Muscle layer of colon (tissue), 2 donors: ENCODE data around the gene TUFM.
"Not testable (repeated sequence)": the region's sequence is repeated elsewhere in the genome, so short reads cannot be mapped to it uniquely, and the experiment has no call there.

Source experiments
- H3K27ac ChIP-seq: one replicate; pipeline ENCODE4 v1.7.0; 2013; ENCODE audit warnings: low read depth, mild to moderate bottlenecking, low read length, moderate library complexity
- H3K27me3 ChIP-seq, 2 donors: one replicate each; pipeline ENCODE4 v1.7.0; 2013; ENCODE audit warnings: low read length in 2 of 2, mild to moderate bottlenecking in 2 of 2; ENCODE audit not compliant: insufficient read depth in 2 of 2, control insufficient read depth in 1 of 2
- H3K36me3 ChIP-seq: one replicate; pipeline ENCODE4 v1.7.0; 2013; ENCODE audit warnings: mild to moderate bottlenecking, low read length; ENCODE audit not compliant: insufficient read depth
- H3K4me1 ChIP-seq: one replicate; pipeline ENCODE4 v1.7.0; 2013; ENCODE audit warnings: mild to moderate bottlenecking, low read length; ENCODE audit not compliant: insufficient read depth
- H3K4me3 ChIP-seq, 2 donors: one replicate each; pipeline ENCODE4 v1.7.0; 2013; ENCODE audit warnings: low read length in 2 of 2, low read depth in 1 of 2, mild to moderate bottlenecking in 1 of 2, moderate library complexity in 1 of 2
- H3K9ac ChIP-seq: one replicate; pipeline ENCODE4 v1.7.0; 2013; ENCODE audit warnings: low read length
- H3K9me3 ChIP-seq: one replicate; pipeline ENCODE4 v1.7.0; 2013; ENCODE audit warnings: mild to moderate bottlenecking, low read length
- donor health status: abdominal sarcoma.
- donor health status: Adenocarcinoma of cecum.

The TUFM gene

GRCh38 chr16:28873543-28874201 is 27.5 kb upstream of the TUFM start:
- H3K4me3 ChIP-seq, result no peak overlapping the region
- no peak overlapping the region for H3K9ac ChIP-seq
- no peaks in the 10 kb centered on the region for H3K4me1 ChIP-seq
- no peaks in the 10 kb centered on the region for H3K9me3 ChIP-seq
- H3K27ac ChIP-seq, result no peak overlapping the region
- H3K36me3 ChIP-seq, result peaks cover 36% of the 10 kb centered on the region
- H3K27me3 ChIP-seq, result no peaks in the 10 kb centered on the region

DNA sequence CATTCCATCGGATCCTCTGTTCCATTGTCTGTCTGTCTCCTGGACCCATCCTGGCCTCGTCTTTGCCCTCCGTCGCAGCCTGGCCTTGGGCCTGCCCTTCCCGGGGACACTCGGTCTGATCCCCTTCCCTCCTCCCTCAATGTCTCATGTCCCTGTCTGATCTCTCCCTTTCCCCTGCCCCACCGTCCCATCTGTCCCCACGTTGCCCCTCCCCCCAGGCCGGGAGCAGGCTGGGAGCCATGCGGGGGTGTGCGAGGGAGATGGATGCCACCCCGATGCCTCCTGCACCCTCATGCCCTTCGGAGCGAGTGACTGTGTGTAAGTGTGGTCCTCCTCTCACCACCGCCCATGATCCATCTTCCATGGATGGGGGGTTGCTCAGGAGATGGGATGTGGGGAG is 26.8 kb upstream of the TUFM start:
- H3K4me1 ChIP-seq, result no peaks in the 10 kb centered on the region
- H3K9me3 ChIP-seq, result no peaks in the 10 kb centered on the region
- peaks cover 38% of the 10 kb centered on the region for H3K36me3 ChIP-seq
- H3K4me3 ChIP-seq, result no peak overlapping the region
- no peak overlapping the region for H3K9ac ChIP-seq
- H3K27ac ChIP-seq, result no peak overlapping the region
- no peaks in the 10 kb centered on the region for H3K27me3 ChIP-seq

DNA sequence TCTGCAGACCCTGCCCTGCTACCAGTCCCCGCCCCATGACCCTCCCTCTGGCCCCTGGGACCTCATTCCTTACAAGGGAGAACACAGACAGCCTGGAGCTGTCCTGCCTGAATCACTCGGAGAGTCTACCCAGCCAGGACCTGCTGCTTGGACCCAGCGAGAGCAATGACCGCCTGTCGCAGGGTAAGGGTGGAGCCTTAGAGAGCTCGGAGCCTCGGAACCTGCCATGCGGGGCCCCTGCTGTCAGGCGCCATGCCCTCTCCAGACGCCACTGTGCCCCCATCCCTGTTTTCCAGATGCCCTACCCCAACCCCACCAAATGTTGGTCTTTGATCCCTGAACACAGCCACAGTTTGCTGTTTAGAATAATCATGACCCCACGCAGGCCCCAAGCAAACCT is 23.1 kb upstream of the TUFM start:
- Histone ChIP-seq H3K36me3 (peaks cover 36% of the 10 kb centered on the region), H3K27me3 (no peaks in the 10 kb centered on the region)

DNA sequence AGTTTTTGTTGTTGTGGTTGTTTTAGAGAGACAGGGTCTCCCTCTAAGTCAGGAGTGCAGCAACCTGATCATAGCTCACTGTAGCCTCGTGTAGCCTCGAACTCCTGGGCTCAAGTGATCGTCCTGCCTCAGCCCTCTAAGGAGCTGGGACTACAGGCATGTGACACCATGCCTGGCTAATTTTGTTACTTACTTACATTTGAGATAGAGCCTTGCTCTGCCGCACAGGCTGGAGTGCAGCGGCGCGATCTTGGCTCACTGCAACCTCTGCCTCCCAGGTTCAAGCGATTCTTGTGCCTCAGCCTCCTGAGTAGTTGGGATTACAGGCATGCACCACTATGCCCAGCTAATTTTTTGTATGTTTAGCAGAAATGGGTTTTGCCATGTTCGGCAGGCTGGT is 21.5 kb upstream of the TUFM start:
- Histone ChIP-seq H3K4me1 (peaks cover 16% of the 10 kb centered on the region), H3K36me3 (peaks cover 35% of the 10 kb centered on the region)
- H3K9ac ChIP-seq, H3K27me3 ChIP-seq, H3K9me3 ChIP-seq, H3K27ac ChIP-seq, H3K4me3 ChIP-seq: not testable (repeated sequence)

More for the DNA sequence above, 23.1 kb upstream of the TUFM start:
- Histone ChIP-seq H3K4me1 (peaks cover 15% of the 10 kb centered on the region), H3K27ac (no peak overlapping the region), H3K9me3 (no peaks in the 10 kb centered on the region), H3K4me3 (no peak overlapping the region), H3K9ac (no peak overlapping the region)

DNA sequence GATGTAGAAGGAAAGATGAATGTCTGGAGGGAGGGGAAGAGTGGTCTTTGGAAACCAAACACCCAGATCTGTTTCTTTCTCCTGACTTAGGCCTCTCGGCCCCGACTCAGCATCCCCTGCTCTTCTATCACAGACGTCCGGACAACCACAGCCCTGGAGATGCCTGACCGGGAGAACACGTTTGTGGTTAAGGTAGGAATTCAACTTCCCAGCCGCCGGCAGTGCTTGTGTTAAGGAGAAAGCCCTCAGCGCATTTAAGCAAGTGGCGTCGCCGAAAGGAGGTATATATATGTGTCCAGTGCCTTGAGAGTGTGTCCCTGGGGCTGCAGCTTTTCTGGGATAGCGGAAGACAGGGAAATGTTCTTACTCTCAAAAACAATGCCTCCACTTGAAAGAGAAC is 21.1 kb upstream of the TUFM start:
- Histone ChIP-seq H3K4me3 (no peak overlapping the region), H3K4me1 (peaks cover 16% of the 10 kb centered on the region), H3K9me3 (no peaks in the 10 kb centered on the region), H3K36me3 (peaks cover 35% of the 10 kb centered on the region), H3K27me3 (no peaks in the 10 kb centered on the region), H3K27ac (no peak overlapping the region), H3K9ac (no peak overlapping the region)

DNA sequence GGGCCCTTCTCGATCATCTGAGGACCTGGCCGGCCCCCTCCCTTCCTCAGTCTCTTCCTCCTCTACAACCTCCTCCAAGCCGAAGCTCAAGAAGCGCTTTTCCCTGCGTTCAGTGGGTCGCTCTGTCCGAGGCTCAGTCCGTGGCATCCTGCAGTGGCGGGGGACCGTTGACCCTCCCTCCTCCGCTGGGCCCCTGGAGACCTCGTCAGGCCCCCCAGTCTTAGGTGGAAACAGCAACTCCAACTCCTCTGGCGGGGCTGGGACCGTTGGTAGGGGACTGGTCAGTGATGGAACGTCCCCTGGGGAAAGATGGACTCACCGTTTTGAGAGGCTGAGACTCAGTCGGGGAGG is 20.3 kb upstream of the TUFM start:
- Histone ChIP-seq H3K27ac (no peak overlapping the region), H3K4me1 (peaks cover 16% of the 10 kb centered on the region), H3K36me3 (peaks cover 29% of the 10 kb centered on the region), H3K4me3 (no peak overlapping the region), H3K9ac (no peak overlapping the region), H3K9me3 (no peaks in the 10 kb centered on the region), H3K27me3 (no peaks in the 10 kb centered on the region)

DNA sequence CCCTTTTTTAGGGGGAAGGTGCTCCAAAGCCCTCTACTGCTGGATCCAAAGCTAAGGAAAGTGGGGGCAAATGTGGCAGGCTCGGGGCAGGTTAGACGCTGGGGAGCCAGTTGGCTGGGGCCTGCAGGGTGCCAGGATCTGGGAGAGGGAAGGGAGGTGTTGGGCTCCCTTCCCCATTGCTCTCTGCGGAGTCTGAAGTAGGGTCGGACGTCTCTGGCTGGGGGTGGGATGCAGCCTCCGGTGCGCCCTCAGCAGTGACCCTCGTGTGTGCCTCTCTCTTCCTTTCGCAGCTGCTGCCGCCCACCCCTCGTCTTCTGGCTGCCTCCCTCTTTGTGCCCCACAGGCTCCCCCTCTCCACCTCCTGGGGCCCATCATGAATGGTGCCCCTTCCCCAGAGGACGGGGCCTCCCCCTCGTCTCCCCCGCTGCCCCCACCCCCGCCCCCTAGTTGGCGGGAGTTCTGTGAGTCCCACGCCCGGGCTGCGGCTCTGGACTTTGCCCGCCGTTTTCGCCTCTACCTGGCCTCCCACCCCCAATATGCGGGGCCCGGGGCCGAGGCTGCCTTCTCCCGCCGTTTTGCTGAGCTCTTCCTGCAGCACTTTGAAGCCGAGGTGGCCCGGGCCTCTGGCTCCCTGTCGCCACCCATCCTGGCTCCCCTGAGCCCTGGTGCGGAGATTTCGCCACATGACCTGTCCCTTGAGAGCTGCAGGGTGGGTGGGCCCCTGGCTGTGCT is 19.7 kb upstream of the TUFM start:
- H3K4me1 ChIP-seq, result peaks cover 16% of the 10 kb centered on the region
- H3K9ac ChIP-seq, result no peak overlapping the region
- no peak overlapping the region for H3K27ac ChIP-seq
- H3K36me3 ChIP-seq, result peaks cover 24% of the 10 kb centered on the region
- no peak overlapping the region for H3K4me3 ChIP-seq
- H3K9me3 ChIP-seq, result no peaks in the 10 kb centered on the region
- H3K27me3 ChIP-seq, result no peaks in the 10 kb centered on the region

DNA sequence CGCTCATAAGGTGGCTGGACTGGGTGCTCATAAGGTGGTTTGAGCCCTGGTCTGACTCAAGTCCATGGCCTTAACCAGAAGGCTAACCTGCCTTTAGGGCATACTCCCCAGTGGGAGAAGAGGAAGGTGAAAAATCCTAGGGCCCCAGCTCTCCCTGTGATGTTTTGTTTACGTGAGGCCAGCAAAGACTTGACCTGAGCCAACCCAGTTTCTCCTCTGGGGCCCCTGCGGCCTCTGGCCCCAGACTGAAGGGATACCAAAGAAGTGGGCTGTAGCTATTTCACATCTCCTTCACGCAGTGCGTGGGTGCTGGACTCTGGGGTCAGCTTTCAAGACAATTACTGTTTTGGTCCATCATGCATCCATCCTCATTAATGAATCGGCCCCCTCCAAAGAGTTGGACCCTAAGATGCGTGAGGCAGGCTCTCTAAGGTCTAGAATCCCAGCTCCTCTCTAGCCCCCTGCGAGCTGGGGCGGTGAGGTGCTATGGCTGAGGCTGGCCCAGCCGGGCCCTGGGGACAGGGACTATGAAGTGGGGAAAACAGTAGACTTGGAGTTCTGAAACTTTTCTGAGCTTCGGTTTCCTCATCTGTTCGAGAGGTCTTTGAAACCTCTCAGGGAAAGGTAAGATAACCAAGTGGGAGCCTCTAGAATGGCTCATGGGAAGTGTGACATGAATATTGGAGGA is 19.0 kb upstream of the TUFM start:
- Histone ChIP-seq H3K4me3 (no peak overlapping the region), H3K4me1 (peaks cover 16% of the 10 kb centered on the region), H3K9me3 (no peaks in the 10 kb centered on the region), H3K36me3 (peaks cover 17% of the 10 kb centered on the region), H3K9ac (peak overlapping the region; percentile 71), H3K27ac (no peak overlapping the region), H3K27me3 (no peaks in the 10 kb centered on the region)

- Histone ChIP-seq H3K9ac (peak overlapping the region; percentile 71), H3K27me3 (no peaks in the 10 kb centered on the region), H3K4me3 (peak overlapping the region; percentile 82 to 92), H3K4me1 (peaks cover 16% of the 10 kb centered on the region), H3K9me3 (no peaks in the 10 kb centered on the region), H3K36me3 (peaks cover 7% of the 10 kb centered on the region), H3K27ac (peak overlapping the region; percentile 90)
Measured at GRCh38 chr16:28863929-28864793, 18.0 kb upstream of the TUFM start.

GRCh38 chr16:28859326-28859725 is 13.2 kb upstream of the TUFM start:
- Histone ChIP-seq H3K27me3 (no peaks in the 10 kb centered on the region), H3K4me3 (no peak overlapping the region), H3K9ac (no peak overlapping the region), H3K9me3 (no peaks in the 10 kb centered on the region), H3K27ac (no peak overlapping the region), H3K4me1 (peaks cover 3% of the 10 kb centered on the region), H3K36me3 (no peaks in the 10 kb centered on the region)

DNA sequence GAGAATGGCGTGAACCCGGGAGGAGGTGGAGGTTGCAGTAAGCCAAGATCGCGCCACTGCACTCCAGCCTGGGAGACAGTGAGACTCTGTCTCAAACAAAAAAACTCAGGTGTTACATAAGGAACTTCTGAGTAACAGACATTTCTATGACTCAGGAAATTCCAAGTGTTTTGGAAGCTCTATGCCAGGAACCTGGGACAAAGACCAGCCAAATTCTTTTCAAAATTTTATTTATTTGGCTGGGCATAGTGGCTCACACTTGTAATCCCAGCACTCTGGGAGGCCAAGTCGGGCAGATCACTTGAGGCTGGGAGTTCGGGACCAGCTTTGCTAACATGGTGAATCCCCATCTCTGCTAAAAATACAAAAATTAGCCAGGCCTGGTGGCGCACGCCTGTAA is 12.3 kb upstream of the TUFM start:
- Histone ChIP-seq H3K9me3 (no peaks in the 10 kb centered on the region), H3K4me1 (no peaks in the 10 kb centered on the region), H3K4me3 (no peak overlapping the region), H3K36me3 (no peaks in the 10 kb centered on the region), H3K27ac (no peak overlapping the region), H3K9ac (no peak overlapping the region), H3K27me3 (no peaks in the 10 kb centered on the region)
